Testis (tissue), 2 donors: Measurements from ENCODE around the gene GDI1.

Experiments used
- CTCF ChIP-seq, 3 experiments: fragments of 450-650 bp in 2 of 3; fragments of 200-600 bp in 1 of 3; sonication (generic) in 1 of 3; IDR thresholded peaks; one replicate each; pipeline ENCODE4 v1.5.1; 2016 to 2019; ENCODE audit warnings: antibody characterized with exemption in 3 of 3, mild to moderate bottlenecking in 2 of 3, moderate library complexity in 1 of 3
- POLR2A ChIP-seq: fragments of 450-650 bp; IDR thresholded peaks from one replicate; pipeline ENCODE4 v1.6.1; 2017; ENCODE audit warnings: antibody characterized with exemption, mild to moderate bottlenecking, moderate library complexity

- TF ChIP-seq POLR2A: no peak
- no peak for TF ChIP-seq CTCF (IDR thresholded peaks at IDR 0.05)
Observed at GRCh38 chrX:154464806-154465365, 27.9 kb downstream of the GDI1 start.
